ENCODE results near the gene PLCH1. TPM values are rescaled to one million over a fixed set of nuclear protein-coding genes. Genes with fewer than 3 reads are reported as not detected.

Gene PLCH1
- total and polyA plus RNA-seq, 2 experiments from 2014 or later, result 2.6 to 5.8 TPM

DNA sequence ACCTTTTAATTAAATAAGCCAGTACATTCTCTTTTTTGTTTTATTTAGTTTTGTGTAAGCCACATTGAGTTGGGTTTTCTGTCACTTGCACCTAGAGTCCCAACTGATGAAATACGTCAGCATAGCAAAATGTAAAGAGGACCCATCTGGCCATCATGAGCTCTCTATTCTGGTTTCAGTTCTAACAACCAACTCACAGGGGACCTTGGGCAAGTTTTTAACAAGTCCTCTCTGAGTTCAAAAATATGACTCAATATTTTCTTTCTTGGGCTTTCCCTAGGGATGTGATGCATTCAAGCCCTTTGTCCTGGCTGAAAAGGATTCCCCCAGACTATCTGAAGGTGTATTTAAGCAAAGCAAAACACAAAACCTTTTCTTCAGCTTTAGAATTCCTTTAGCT lies 32.9 kb downstream of the PLCH1 start:
- Histone ChIP-seq H3K27me3 (no peaks in the 10 kb centered on the region), H3K4me3 (no peak overlapping the region), H3K9me2 (replicated peaks; ENCODE audit: insufficient read depth) (no peaks in the 10 kb centered on the region), H3K9me3 (ENCODE audit: low read depth) (no peaks in the 10 kb centered on the region), H3K4me1 (ENCODE audit: insufficient read depth) (peaks cover 8% of the 10 kb centered on the region), H3K27ac (no peak overlapping the region), H2AFZ (no peak overlapping the region), H3K79me2 (no peaks in the 10 kb centered on the region), H3K36me3 (replicated peaks; ENCODE audit: insufficient read depth, low read depth) (no peaks in the 10 kb centered on the region), H4K20me1 (ENCODE audit: insufficient read depth, poor library complexity, severe bottlenecking) (no peaks in the 10 kb centered on the region), H3K4me2 (no peak overlapping the region)
- 92% methylated on average over 1 of the region's 1 CpG for WGBS (ENCODE audit: low lambda C conversion rate, missing lambda C conversion rate)
- TF ChIP-seq EZH2 (IDR thresholded peaks at IDR 0.05; ENCODE audit: borderline replicate concordance), result no peak
- no peak for TF ChIP-seq EZH2phosphoT487 (IDR thresholded peaks at IDR 0.05; ENCODE audit: low read depth, severe bottlenecking, unreplicated experiment)
- TF ChIP-seq, protein P1, sequence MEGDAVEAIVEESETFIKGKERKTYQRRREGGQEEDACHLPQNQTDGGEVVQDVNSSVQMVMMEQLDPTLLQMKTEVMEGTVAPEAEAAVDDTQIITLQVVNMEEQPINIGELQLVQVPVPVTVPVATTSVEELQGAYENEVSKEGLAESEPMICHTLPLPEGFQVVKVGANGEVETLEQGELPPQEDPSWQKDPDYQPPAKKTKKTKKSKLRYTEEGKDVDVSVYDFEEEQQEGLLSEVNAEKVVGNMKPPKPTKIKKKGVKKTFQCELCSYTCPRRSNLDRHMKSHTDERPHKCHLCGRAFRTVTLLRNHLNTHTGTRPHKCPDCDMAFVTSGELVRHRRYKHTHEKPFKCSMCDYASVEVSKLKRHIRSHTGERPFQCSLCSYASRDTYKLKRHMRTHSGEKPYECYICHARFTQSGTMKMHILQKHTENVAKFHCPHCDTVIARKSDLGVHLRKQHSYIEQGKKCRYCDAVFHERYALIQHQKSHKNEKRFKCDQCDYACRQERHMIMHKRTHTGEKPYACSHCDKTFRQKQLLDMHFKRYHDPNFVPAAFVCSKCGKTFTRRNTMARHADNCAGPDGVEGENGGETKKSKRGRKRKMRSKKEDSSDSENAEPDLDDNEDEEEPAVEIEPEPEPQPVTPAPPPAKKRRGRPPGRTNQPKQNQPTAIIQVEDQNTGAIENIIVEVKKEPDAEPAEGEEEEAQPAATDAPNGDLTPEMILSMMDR (IDR thresholded peaks at IDR 0.05; ENCODE audit: poor library complexity), result no peak
- DNase-seq (ENCODE audit: low spot score), result no peak

DNA sequence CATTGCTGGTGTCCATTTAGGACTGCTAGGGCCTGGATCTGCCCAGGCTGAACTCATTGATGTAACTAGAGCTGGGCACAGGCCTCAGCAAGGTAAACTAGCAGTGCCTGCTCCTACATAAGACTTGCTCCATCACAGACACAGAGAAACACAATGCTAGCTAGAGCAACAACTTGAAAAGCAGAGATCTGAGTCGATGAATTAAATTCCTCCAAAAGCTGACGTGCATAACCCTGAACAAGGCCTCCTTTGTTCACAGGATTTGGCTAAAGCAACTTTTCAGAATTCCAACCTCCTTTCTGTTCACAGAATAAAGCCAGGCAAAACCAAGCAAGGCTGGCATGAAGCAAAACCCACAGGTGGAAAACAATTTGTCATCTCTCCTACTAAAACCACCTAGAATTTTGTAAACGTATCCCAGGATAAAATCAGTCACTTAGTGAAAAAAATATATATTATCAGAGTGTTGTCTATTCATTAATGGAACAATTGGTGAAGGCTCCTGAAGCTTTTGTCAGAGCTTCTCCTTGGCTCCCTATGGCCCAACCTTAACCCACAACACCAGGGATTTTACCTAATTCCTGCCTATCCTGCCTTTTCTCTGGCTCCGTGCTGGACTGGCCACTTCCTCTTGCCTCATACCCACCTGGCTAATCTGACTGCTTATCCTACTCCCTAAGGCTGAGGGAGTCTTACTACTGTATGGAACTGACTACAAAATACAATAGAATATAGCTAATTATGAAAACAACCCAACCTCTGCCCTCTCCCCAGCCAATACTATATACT lies 39.9 kb downstream of the PLCH1 start:
- 84% methylated on average over 4 of the region's 4 CpGs for WGBS (ENCODE audit: low lambda C conversion rate, missing lambda C conversion rate)
- no peak for TF ChIP-seq EZH2 (IDR thresholded peaks at IDR 0.05; ENCODE audit: borderline replicate concordance)
- TF ChIP-seq EZH2phosphoT487 (IDR thresholded peaks at IDR 0.05; ENCODE audit: low read depth, severe bottlenecking, unreplicated experiment), result no peak
- TF ChIP-seq, protein P1 (IDR thresholded peaks at IDR 0.05; ENCODE audit: poor library complexity), result no peak
- no peak for DNase-seq (ENCODE audit: low spot score)
- Histone ChIP-seq H3K4me2 (no peak overlapping the region), H2AFZ (no peak overlapping the region), H3K9me3 (ENCODE audit: low read depth) (no peaks in the 10 kb centered on the region), H3K36me3 (replicated peaks; ENCODE audit: insufficient read depth, low read depth) (no peaks in the 10 kb centered on the region), H3K79me2 (no peaks in the 10 kb centered on the region), H3K27me3 (no peaks in the 10 kb centered on the region), H4K20me1 (ENCODE audit: insufficient read depth, poor library complexity, severe bottlenecking) (no peaks in the 10 kb centered on the region), H3K9me2 (replicated peaks; ENCODE audit: insufficient read depth) (no peaks in the 10 kb centered on the region), H3K4me3 (no peak overlapping the region), H3K4me1 (ENCODE audit: insufficient read depth) (no peaks in the 10 kb centered on the region), H3K27ac (no peak overlapping the region)

DNA sequence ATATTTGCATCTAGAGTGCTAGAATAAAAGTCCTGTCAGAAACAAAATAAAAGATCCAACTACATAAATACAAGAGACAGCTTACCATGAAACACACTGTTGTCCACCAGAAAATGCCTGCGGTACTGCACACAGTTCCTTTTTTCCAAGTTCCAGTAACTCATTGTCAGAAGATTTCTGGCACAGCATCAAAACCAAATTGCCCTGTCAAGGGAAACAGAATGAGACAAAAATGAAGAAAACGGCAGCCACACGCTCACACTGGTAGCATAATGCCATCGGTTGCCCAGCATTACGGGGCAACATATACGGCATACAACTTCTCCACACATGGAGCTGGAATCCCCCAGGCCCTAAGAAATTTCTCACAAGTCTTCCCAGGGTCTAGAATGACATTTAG lies 40.8 kb downstream of the PLCH1 start:
- no peak overlapping the region for H3K27ac ChIP-seq
- no peak overlapping the region for H3K4me3 ChIP-seq
- no peak overlapping the region for H2AFZ ChIP-seq
- no peaks in the 10 kb centered on the region for H3K27me3 ChIP-seq
- H3K79me2 ChIP-seq, result no peaks in the 10 kb centered on the region
- no peaks in the 10 kb centered on the region for H3K9me2 ChIP-seq (replicated peaks; ENCODE audit: insufficient read depth)
- H3K9me3 ChIP-seq (ENCODE audit: low read depth), result no peaks in the 10 kb centered on the region
- TF ChIP-seq, protein P1 (IDR thresholded peaks at IDR 0.05; ENCODE audit: poor library complexity), result no peak
- no peak for TF ChIP-seq EZH2 (IDR thresholded peaks at IDR 0.05; ENCODE audit: borderline replicate concordance)
- TF ChIP-seq EZH2phosphoT487 (IDR thresholded peaks at IDR 0.05; ENCODE audit: low read depth, severe bottlenecking, unreplicated experiment), result no peak
- H4K20me1 ChIP-seq (ENCODE audit: insufficient read depth, poor library complexity, severe bottlenecking), result no peaks in the 10 kb centered on the region
- H3K4me1 ChIP-seq (ENCODE audit: insufficient read depth), result no peaks in the 10 kb centered on the region
- 93% methylated on average over 6 of the region's 6 CpGs for WGBS (ENCODE audit: low lambda C conversion rate, missing lambda C conversion rate)
- H3K36me3 ChIP-seq (replicated peaks; ENCODE audit: insufficient read depth, low read depth), result no peaks in the 10 kb centered on the region
- DNase-seq (ENCODE audit: low spot score), result no peak
- H3K4me2 ChIP-seq, result no peak overlapping the region

Measured in hepatocyte (in vitro differentiated cells).